Parietal lobe (tissue), 2 donors: ENCODE results near the gene TRPC1. TPM values are rescaled to one million over a fixed set of nuclear protein-coding genes. Genes with fewer than 3 reads are reported as not detected.

ENCODE experiments used
- small RNA-seq: library from RNA; depleted of rRNA; stranded (forward); fragments of <200 nt; gene quantifications from one replicate; pipeline ENCODE3, GENCODE V24; 2014; ENCODE audit warnings: low replicate concordance
- total RNA-seq: library from RNA; depleted of rRNA; stranded (reverse); fragments of >200 nt; gene quantifications from one replicate; pipeline ENCODE4 v1.2.3, GENCODE V29; 2014

The TRPC1 gene
- 113 TPM for total RNA-seq

DNA sequence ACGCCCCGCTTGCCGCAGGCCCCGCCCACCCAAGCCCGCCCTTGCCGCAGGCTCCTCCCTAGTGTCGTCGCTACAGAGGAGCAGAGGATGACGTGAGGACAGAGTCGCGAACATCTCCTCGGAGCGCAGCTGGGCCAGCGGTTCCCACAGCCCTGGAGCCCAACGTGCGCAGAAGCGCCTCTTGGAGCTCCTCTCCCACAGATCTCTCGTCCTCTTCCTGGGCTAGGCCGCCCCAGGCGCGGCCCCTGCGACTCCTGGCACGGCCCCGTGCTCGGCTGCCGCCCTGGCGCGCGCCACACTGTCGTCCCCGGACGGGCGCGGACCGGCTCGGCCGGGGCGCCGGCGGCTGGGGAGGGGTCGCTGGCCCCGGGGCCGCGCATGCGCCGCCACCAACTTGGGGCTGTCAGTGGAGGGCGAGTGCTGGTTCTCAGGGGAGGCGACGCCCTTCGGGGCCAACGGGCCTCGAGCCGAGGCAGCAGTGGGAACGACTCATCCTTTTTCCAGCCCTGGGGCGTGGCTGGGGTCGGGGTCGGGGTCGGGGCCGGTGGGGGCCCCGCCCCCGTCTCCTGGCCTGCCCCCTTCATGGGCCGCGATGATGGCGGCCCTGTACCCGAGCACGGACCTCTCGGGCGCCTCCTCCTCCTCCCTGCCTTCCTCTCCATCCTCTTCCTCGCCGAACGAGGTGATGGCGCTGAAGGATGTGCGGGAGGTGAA is at the start of gene TRPC1:
Gene TRPC1 (plus strand): TSS at position 67 of the 714 bp plus-strand sequence. CDS start 526 bp downstream, at position 593.

Small RNAs within 50 kb of the gene (small RNA-seq; reads per million reads assigned to genes)
- not detected for gene RNU7-47P

Other genes with a start within 250 kb of the TRPC1 start
- gene ATR, start 145.3 kb upstream of the TRPC1 start, total RNA-seq, result 43.2 TPM
- gene PLS1, start 127.6 kb upstream of the TRPC1 start, total RNA-seq, result 0.94 TPM
- gene PCOLCE2, start 165.0 kb downstream of the TRPC1 start, total RNA-seq, result 4.4 TPM
- gene PAQR9, start 239.6 kb downstream of the TRPC1 start, total RNA-seq, result 1.6 TPM